Muscle of leg (tissue), 11 donors: ENCODE results near the gene OLFML2A. TPM values are rescaled to one million over a fixed set of nuclear protein-coding genes. Genes with fewer than 3 reads are reported as not detected.
A peak's percentile ranks its signal among the peaks of the same experiment; 100 is the strongest.

Source experiments
- DNase-seq: peaks from one replicate; pipeline ENCODE4 v3.0.0; 2013
- H3K27ac ChIP-seq: one replicate; pipeline ENCODE4 v1.5.1; 2013; ENCODE audit warnings: mild to moderate bottlenecking, low read length, control low read depth
- H3K27me3 ChIP-seq: one replicate; pipeline ENCODE4 v1.6.1; 2013; ENCODE audit warnings: low read length; ENCODE audit not compliant: control insufficient read depth, insufficient read depth
- H3K36me3 ChIP-seq: one replicate; pipeline ENCODE4 v1.6.1; 2013; ENCODE audit warnings: low read length; ENCODE audit not compliant: control insufficient read depth, insufficient read depth
- H3K4me1 ChIP-seq: one replicate; pipeline ENCODE4 v1.6.1; 2013; ENCODE audit warnings: low read length; ENCODE audit not compliant: control insufficient read depth, insufficient read depth
- H3K4me3 ChIP-seq: one replicate; pipeline ENCODE4 v1.5.1; 2013; ENCODE audit warnings: low read length, control low read depth
- H3K9me3 ChIP-seq: replicated peaks from 2 replicates; pipeline ENCODE4 v1.6.1; 2013; ENCODE audit warnings: low read depth, low read length; ENCODE audit not compliant: control insufficient read depth
- WGBS: methylation state at CpG from one replicate; pipeline ENCODE4 v1.1.5; 2013; ENCODE audit warnings: missing lambda C conversion rate; ENCODE audit not compliant: insufficient coverage; 5-methylcytosine and 5-hydroxymethylcytosine counted together
- polyA plus RNA-seq, 8 donors: library from polyadenylated mRNA; unstranded; fragments of 120-200 nt; gene quantifications; one replicate each; pipeline versions ENCODE4 v1.2.1 to v1.2.3, GENCODE V29; 2013; ENCODE audit warnings: inconsistent platforms in 1 of 8, low replicate concordance in 1 of 8; ENCODE audit not compliant: insufficient read length in 8 of 8, insufficient read depth in 1 of 8
- total RNA-seq: library from RNA; stranded (reverse); fragments of 120-200 nt; gene quantifications from one replicate; pipeline ENCODE4 v1.2.4, GENCODE V29; 2013

The OLFML2A gene
- total and polyA plus RNA-seq, 9 donors, result 100 to 176 (median 142) TPM

- no peaks in the 10 kb centered on the region for H3K9me3 ChIP-seq
- DNase-seq, result no peak
- WGBS, result no CpG with 5 or more reads among the region's 1 CpG
- no peaks in the 10 kb centered on the region for H3K36me3 ChIP-seq
- H3K27ac ChIP-seq, result no peak overlapping the region
- H3K4me3 ChIP-seq, result no peak overlapping the region
- peaks cover 43% of the 10 kb centered on the region for H3K4me1 ChIP-seq
- H3K27me3 ChIP-seq, result peaks cover 28% of the 10 kb centered on the region
Measured at GRCh38 chr9:124773473-124774128, 3.3 kb upstream of the OLFML2A start.

DNA sequence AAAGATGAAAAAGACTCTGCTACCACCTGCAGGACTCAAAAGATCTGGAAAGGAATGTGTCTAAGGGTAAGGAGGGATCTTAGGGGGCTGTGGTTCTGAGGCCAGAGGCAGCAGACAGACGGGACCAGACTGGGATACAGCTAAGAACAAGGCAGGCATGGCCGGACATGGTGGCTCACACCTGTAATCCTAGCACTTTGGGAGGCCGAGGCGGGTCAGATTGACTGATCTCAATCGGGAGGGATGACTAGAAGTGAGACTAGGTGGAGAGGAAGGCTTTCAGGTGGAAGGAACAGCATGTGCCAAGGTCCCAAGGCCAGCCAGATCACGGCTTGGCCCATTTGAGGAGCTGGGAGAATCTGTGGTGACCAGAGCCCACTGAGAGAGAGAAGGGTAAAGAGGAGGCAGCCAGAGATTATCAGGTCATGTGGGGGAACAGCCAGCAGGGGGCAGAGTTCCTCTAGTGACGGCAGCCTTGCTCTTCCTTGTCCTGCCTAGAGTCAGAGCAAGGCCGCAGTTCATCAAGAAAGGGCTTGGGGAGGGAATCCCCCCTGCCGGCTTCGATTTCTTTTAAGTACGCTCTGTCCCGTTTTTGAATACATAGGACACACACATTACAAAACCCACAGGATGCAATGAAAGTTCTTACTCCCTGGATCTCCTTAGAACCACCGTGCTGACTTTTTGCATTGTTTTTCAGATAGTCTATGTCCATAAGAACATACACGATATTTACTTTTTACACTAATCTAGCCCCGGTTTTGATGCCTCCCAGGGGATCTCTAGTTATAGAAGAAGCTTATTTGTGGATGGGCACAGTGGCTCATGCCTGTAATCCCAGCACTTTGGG, 2.6 kb upstream of the OLFML2A start:
- no peaks in the 10 kb centered on the region for H3K9me3 ChIP-seq
- no peak overlapping the region for H3K27ac ChIP-seq
- peaks cover 49% of the 10 kb centered on the region for H3K4me1 ChIP-seq
- H3K27me3 ChIP-seq, result peaks cover 23% of the 10 kb centered on the region
- H3K4me3 ChIP-seq, result no peak overlapping the region
- no peaks in the 10 kb centered on the region for H3K36me3 ChIP-seq
- peak; percentile 89 for DNase-seq
- 31% methylated on average over 12 of the region's 15 CpGs for WGBS

DNA sequence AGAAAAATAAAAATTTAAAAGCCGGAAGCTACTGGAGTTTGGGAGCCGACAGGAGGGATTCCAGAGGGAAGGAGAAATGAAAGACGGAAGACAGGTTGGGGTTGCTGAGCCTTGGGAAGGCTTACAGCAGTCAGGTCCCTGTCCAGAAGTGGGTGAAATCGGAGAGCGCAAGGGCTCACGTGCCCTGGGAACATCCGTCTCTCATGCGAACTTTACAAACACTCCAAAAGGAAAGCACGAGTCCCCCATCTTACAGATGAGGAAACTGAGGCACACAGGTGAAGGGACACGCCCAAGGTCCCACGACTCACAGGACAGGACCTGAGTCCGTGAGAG, 347 bp upstream of the OLFML2A start:
- DNase-seq, result no peak
- H3K4me1 ChIP-seq, result peaks cover 58% of the 10 kb centered on the region
- H3K36me3 ChIP-seq, result peaks cover 2% of the 10 kb centered on the region
- H3K27ac ChIP-seq, result peak overlapping the region; percentile 75
- no peaks in the 10 kb centered on the region for H3K9me3 ChIP-seq
- 19% methylated on average over 3 of the region's 12 CpGs for WGBS
- H3K4me3 ChIP-seq, result peak overlapping the region; percentile 78
- H3K27me3 ChIP-seq, result peaks cover 7% of the 10 kb centered on the region

GRCh38 chr9:124778575-124779367, 1.8 kb downstream of the OLFML2A start:
- DNase-seq, result no peak
- H3K9me3 ChIP-seq, result no peaks in the 10 kb centered on the region
- WGBS, result 80% methylated on average over 4 of the region's 11 CpGs
- H3K36me3 ChIP-seq, result peaks cover 2% of the 10 kb centered on the region
- H3K27ac ChIP-seq, result peak overlapping the region; percentile 78
- H3K27me3 ChIP-seq, result peaks cover 7% of the 10 kb centered on the region
- H3K4me3 ChIP-seq, result peak overlapping the region; percentile 78
- H3K4me1 ChIP-seq, result peaks cover 70% of the 10 kb centered on the region

DNA sequence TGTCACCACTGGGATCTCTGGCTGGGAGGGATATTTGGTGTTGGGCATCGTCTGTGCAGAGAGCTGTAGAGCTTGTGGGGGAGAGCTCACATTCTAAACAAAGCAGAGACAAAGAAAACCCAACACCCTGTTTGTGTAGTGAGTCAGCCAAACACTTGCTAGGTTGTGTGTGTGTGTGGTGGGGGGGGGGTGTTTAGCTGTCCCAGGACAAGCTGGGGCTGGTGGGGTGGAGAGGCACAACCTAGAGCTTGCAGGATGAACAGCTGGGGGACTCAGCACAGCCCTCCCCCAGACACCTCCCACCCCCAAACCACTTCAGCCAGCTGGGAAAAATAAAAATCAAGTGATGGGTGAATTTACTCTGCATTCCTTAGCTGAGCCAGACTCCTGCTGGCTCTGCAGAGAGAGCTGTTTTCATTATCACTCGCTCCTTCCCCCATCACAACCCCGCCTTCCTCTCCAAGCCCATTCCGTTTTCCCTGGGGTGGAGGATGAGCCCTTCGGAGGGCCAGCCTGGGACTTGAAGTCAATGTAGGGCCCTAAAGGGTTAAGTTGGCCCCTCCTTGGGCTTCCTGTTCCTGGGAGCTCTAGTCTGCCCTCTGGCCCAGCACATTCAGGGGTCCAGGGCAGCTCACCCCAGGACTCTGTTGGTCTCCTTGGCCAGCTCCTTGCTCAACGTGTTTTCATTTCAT, 2.6 kb downstream of the OLFML2A start:
- H3K4me1 ChIP-seq, result peaks cover 71% of the 10 kb centered on the region
- H3K4me3 ChIP-seq, result peak overlapping the region; percentile 18
- peaks cover 2% of the 10 kb centered on the region for H3K36me3 ChIP-seq
- peak overlapping the region; percentile 78 for H3K27ac ChIP-seq
- no CpG with 5 or more reads among the region's 6 CpGs for WGBS
- no peaks in the 10 kb centered on the region for H3K9me3 ChIP-seq
- peaks cover 7% of the 10 kb centered on the region for H3K27me3 ChIP-seq
- peak; percentile 84 for DNase-seq

DNA sequence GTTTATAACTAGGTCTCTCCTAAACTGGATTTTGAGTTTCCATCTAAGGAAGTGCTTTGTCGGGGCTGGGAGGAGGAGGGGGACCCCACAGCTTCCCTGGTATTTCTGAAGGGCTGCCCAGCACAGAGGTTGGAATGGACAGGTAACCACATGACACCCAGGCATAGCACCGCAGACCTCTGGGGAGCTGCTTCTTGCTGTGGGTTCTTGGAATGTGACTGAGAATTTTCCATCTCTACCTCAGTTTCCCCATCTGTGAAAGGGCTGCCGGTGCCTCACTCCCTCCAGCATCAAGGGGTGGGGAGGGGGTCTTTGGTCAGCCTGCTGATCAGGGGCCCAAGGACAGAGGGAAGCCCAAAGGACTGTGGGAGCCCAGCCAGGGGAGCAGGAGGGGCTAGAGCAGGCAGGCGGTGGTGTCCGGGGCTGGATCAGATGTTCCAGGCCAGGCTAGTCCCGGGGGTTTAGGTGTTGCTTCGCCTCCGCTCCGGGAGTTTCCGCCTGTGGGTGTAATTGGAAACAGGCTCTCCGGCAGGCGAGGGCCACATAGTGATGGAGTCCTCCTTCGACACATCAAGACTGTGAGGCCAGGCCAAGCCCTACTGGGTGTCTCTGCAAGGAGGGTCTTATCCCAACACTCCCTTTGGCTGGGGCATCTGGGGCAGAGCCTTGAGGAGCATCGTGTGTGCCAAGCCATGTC, 3.3 kb downstream of the OLFML2A start:
- Histone ChIP-seq H3K4me1 (peaks cover 65% of the 10 kb centered on the region), H3K27me3 (peaks cover 7% of the 10 kb centered on the region), H3K9me3 (no peaks in the 10 kb centered on the region), H3K27ac (peak overlapping the region; percentile 78), H3K4me3 (peak overlapping the region; percentile 18), H3K36me3 (peaks cover 2% of the 10 kb centered on the region)
- WGBS, result 18% methylated on average over 7 of the region's 14 CpGs
- DNase-seq, result no peak

- peaks cover 7% of the 10 kb centered on the region for H3K27me3 ChIP-seq
Measured at GRCh38 chr9:124780757-124781151, 3.8 kb downstream of the OLFML2A start.

GRCh38 chr9:124781967-124782660, 5.2 kb downstream of the OLFML2A start:
- peaks cover 3% of the 10 kb centered on the region for H3K27me3 ChIP-seq
- WGBS, result 88% methylated on average over 3 of the region's 3 CpGs
- H3K27ac ChIP-seq, result peak overlapping the region; percentile 69
- DNase-seq, result no peak
- H3K9me3 ChIP-seq, result no peaks in the 10 kb centered on the region
- peaks cover 12% of the 10 kb centered on the region for H3K36me3 ChIP-seq
- no peak overlapping the region for H3K4me3 ChIP-seq
- H3K4me1 ChIP-seq, result peaks cover 55% of the 10 kb centered on the region

More at GRCh38 chr9:124780757-124781151, 3.8 kb downstream of the OLFML2A start:
- Histone ChIP-seq H3K27ac (no peak overlapping the region), H3K9me3 (no peaks in the 10 kb centered on the region), H3K4me1 (peaks cover 65% of the 10 kb centered on the region), H3K4me3 (no peak overlapping the region), H3K36me3 (peaks cover 3% of the 10 kb centered on the region)
- DNase-seq, result no peak
- 80% methylated on average over 4 of the region's 4 CpGs for WGBS
